Measurements from ENCODE around the gene NRIP3. TPM values are rescaled to one million over a fixed set of nuclear protein-coding genes. Genes with fewer than 3 reads are reported as not detected.

Gene NRIP3
- total RNA-seq, 1 donor from 2014 or later: 0.39 TPM

Small RNAs within 50 kb of the gene (small RNA-seq; reads per million reads assigned to genes)
- not detected for gene RF00019 (ENCODE audit: low replicate concordance)

Other genes starting within 250 kb of the NRIP3 start
- gene AKIP1, start 92.8 kb downstream of the NRIP3 start, total RNA-seq: 12.1 TPM
- gene C11orf16, start 71.1 kb downstream of the NRIP3 start, total RNA-seq: not detected
- gene ASCL3, start 61.0 kb downstream of the NRIP3 start, total RNA-seq: not detected
- gene TMEM9B, start 39.6 kb downstream of the NRIP3 start, total RNA-seq: 25.6 TPM
- 15.7 TPM for gene SCUBE2, start 87.6 kb upstream of the NRIP3 start, total RNA-seq